KOPT-K1 (cell line): Measurements from ENCODE around the gene DNAJB6.
"Not testable (repeated sequence)": the region's sequence is repeated elsewhere in the genome, so short reads cannot be mapped to it uniquely, and the experiment has no call there.

Source experiments
- H3K27ac ChIP-seq: fragments of 200-600 bp; sonication (generic); 2 replicates; pipeline ENCODE4 v1.5.1; 2016; ENCODE audit warnings: antibody characterized with exemption, mild to moderate bottlenecking, low read depth, low read length; ENCODE audit not compliant: poor library complexity, severe bottlenecking
- H3K36me3 ChIP-seq: fragments of 200-600 bp; sonication (generic); 2 replicates; pipeline ENCODE4 v1.5.1; 2017; ENCODE audit warnings: antibody characterized with exemption, mild to moderate bottlenecking, low read length, moderate library complexity; ENCODE audit not compliant: insufficient read depth
- H3K9me3 ChIP-seq: fragments of 200-600 bp; sonication (generic); 2 replicates; pipeline ENCODE4 v1.5.1; 2017; ENCODE audit warnings: antibody characterized with exemption, low read length, mild to moderate bottlenecking; ENCODE audit not compliant: insufficient read depth, poor library complexity, severe bottlenecking

DNAJB6 gene

GRCh38 chr7:157309988-157310668, 26.7 kb upstream of the DNAJB6 start:
- Histone ChIP-seq H3K9me3 (no peaks in the 10 kb centered on the region), H3K36me3 (no peaks in the 10 kb centered on the region), H3K27ac (no peak overlapping the region)

GRCh38 chr7:157310676-157311185, 26.1 kb upstream of the DNAJB6 start:
- no peak overlapping the region for H3K27ac ChIP-seq
- H3K9me3 ChIP-seq = no peaks in the 10 kb centered on the region
- no peaks in the 10 kb centered on the region for H3K36me3 ChIP-seq

- Histone ChIP-seq H3K9me3 (no peaks in the 10 kb centered on the region), H3K36me3 (no peaks in the 10 kb centered on the region), H3K27ac (no peak overlapping the region)
Observed at GRCh38 chr7:157312941-157313340, 23.9 kb upstream of the DNAJB6 start.

- H3K27ac ChIP-seq = no peak overlapping the region
- no peaks in the 10 kb centered on the region for H3K36me3 ChIP-seq
- no peaks in the 10 kb centered on the region for H3K9me3 ChIP-seq
Observed at GRCh38 chr7:157313645-157314044, 23.2 kb upstream of the DNAJB6 start.

- Histone ChIP-seq H3K9me3 (no peaks in the 10 kb centered on the region), H3K36me3 (no peaks in the 10 kb centered on the region), H3K27ac (peak overlapping the region; percentile 3)
Observed at GRCh38 chr7:157318015-157318706, 18.6 kb upstream of the DNAJB6 start.

GRCh38 chr7:157320608-157320980, 16.2 kb upstream of the DNAJB6 start:
- H3K9me3 ChIP-seq = no peaks in the 10 kb centered on the region
- H3K36me3 ChIP-seq = no peaks in the 10 kb centered on the region
- H3K27ac ChIP-seq = peak overlapping the region; percentile 50

GRCh38 chr7:157323401-157323800, 13.4 kb upstream of the DNAJB6 start:
- Histone ChIP-seq H3K27ac (no peak overlapping the region), H3K36me3 (no peaks in the 10 kb centered on the region), H3K9me3 (no peaks in the 10 kb centered on the region)

- H3K27ac ChIP-seq = no peak overlapping the region
- no peaks in the 10 kb centered on the region for H3K9me3 ChIP-seq
- no peaks in the 10 kb centered on the region for H3K36me3 ChIP-seq
Observed at GRCh38 chr7:157329447-157329846, 7.4 kb upstream of the DNAJB6 start.

GRCh38 chr7:157330567-157330966, 6.2 kb upstream of the DNAJB6 start:
- not testable (repeated sequence) for H3K36me3 ChIP-seq, H3K9me3 ChIP-seq, H3K27ac ChIP-seq

- H3K36me3 ChIP-seq, H3K9me3 ChIP-seq, H3K27ac ChIP-seq: not testable (repeated sequence)
Observed at GRCh38 chr7:157331049-157331448, 5.8 kb upstream of the DNAJB6 start.

- Histone ChIP-seq H3K9me3 (no peaks in the 10 kb centered on the region), H3K36me3 (peaks cover 5% of the 10 kb centered on the region; the same call in 1 of the 2 replicates), H3K27ac (no peak overlapping the region)
Observed at GRCh38 chr7:157335236-157335635, 1.6 kb upstream of the DNAJB6 start.

- Histone ChIP-seq H3K27ac (peak overlapping the region; percentile 84), H3K9me3 (no peaks in the 10 kb centered on the region), H3K36me3 (peaks cover 12% of the 10 kb centered on the region; the same call in 1 of the 2 replicates)
Observed at GRCh38 chr7:157335991-157336382, 817 bp upstream of the DNAJB6 start.

- Histone ChIP-seq H3K9me3 (no peaks in the 10 kb centered on the region), H3K36me3 (peaks cover 24% of the 10 kb centered on the region), H3K27ac (peak overlapping the region; percentile 84)
Observed at GRCh38 chr7:157337316-157338149, 729 bp downstream of the DNAJB6 start.

GRCh38 chr7:157339777-157340677, 3.2 kb downstream of the DNAJB6 start:
- H3K27ac ChIP-seq = peak overlapping the region; percentile 84
- H3K9me3 ChIP-seq = no peaks in the 10 kb centered on the region
- peaks cover 39% of the 10 kb centered on the region for H3K36me3 ChIP-seq
